Measurements from ENCODE around the gene ABI3.

- TF ChIP-seq EZH2 (IDR thresholded peaks at IDR 0.05; ENCODE audit: borderline replicate concordance, insufficient read depth, low read depth, low read length, poor library complexity, severe bottlenecking), result no peak
- no peak for TF ChIP-seq CTCF (IDR thresholded peaks at IDR 0.05)
Measured at GRCh38 chr17:49224198-49224996, 13.9 kb downstream of the ABI3 start.
